BE2C (cell line): ENCODE results near the gene SLC2A1.

Source experiments
- DNase-seq: peaks from one replicate; pipeline ENCODE4 v3.0.0-alpha.2; 2020
- H3K27me3 ChIP-seq: fragments of 250-450 bp; sonication (Bioruptor Pico); 2 replicates; pipeline ENCODE4 v1.5.1; 2020; ENCODE audit warnings: mild to moderate bottlenecking
- H3K36me3 ChIP-seq: fragments of 250-450 bp; sonication (Bioruptor Pico); 2 replicates; pipeline ENCODE4 v1.5.1; 2020; ENCODE audit warnings: mild to moderate bottlenecking
- H3K4me1 ChIP-seq: fragments of 250-450 bp; sonication (Bioruptor Pico); 2 replicates; pipeline ENCODE4 v1.5.1; 2020
- H3K4me3 ChIP-seq: 2 replicates; pipeline ENCODE4 v1.5.1; 2011; ENCODE audit warnings: low read depth, low read length
- H3K9me3 ChIP-seq: fragments of 250-450 bp; sonication (Bioruptor Pico); 2 replicates; pipeline ENCODE4 v1.5.1; 2020
- TF ChIP-seq, protein P1 (sequence below): IDR thresholded peaks from 2 replicates; pipeline ENCODE4 v1.5.1; 2012; ENCODE audit warnings: mild to moderate bottlenecking, low read depth, low read length

Gene SLC2A1

GRCh38 chr1:42947965-42948732 lies 10.5 kb downstream of the SLC2A1 start:
- Histone ChIP-seq H3K27me3 (no peaks in the 10 kb centered on the region), H3K4me1 (peaks cover 24% of the 10 kb centered on the region), H3K4me3 (no peak overlapping the region), H3K36me3 (peaks cover 27% of the 10 kb centered on the region), H3K9me3 (no peaks in the 10 kb centered on the region)
- TF ChIP-seq, protein P1, sequence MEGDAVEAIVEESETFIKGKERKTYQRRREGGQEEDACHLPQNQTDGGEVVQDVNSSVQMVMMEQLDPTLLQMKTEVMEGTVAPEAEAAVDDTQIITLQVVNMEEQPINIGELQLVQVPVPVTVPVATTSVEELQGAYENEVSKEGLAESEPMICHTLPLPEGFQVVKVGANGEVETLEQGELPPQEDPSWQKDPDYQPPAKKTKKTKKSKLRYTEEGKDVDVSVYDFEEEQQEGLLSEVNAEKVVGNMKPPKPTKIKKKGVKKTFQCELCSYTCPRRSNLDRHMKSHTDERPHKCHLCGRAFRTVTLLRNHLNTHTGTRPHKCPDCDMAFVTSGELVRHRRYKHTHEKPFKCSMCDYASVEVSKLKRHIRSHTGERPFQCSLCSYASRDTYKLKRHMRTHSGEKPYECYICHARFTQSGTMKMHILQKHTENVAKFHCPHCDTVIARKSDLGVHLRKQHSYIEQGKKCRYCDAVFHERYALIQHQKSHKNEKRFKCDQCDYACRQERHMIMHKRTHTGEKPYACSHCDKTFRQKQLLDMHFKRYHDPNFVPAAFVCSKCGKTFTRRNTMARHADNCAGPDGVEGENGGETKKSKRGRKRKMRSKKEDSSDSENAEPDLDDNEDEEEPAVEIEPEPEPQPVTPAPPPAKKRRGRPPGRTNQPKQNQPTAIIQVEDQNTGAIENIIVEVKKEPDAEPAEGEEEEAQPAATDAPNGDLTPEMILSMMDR, result no peak
- no peak for DNase-seq

- no peak for DNase-seq
- Histone ChIP-seq H3K4me1 (peaks cover 24% of the 10 kb centered on the region), H3K36me3 (peaks cover 35% of the 10 kb centered on the region), H3K4me3 (no peak overlapping the region), H3K9me3 (no peaks in the 10 kb centered on the region), H3K27me3 (no peaks in the 10 kb centered on the region)
- TF ChIP-seq, protein P1, result no peak
Observed at GRCh38 chr1:42947117-42947516, 11.6 kb downstream of the SLC2A1 start.

- Histone ChIP-seq H3K9me3 (no peaks in the 10 kb centered on the region), H3K4me1 (peaks cover 24% of the 10 kb centered on the region), H3K4me3 (no peak overlapping the region), H3K27me3 (no peaks in the 10 kb centered on the region), H3K36me3 (peaks cover 42% of the 10 kb centered on the region)
- peak; percentile 22 for DNase-seq
- TF ChIP-seq, protein P1, result no peak
Observed at GRCh38 chr1:42946120-42946898, 12.4 kb downstream of the SLC2A1 start.

- no peaks in the 10 kb centered on the region for H3K27me3 ChIP-seq
- no peaks in the 10 kb centered on the region for H3K9me3 ChIP-seq
- peaks cover 24% of the 10 kb centered on the region for H3K4me1 ChIP-seq
- no peak overlapping the region for H3K4me3 ChIP-seq
- H3K36me3 ChIP-seq, result peaks cover 45% of the 10 kb centered on the region
- TF ChIP-seq, protein P1, result no peak
- no peak for DNase-seq
Observed at GRCh38 chr1:42945164-42945563, 13.5 kb downstream of the SLC2A1 start.

- TF ChIP-seq, protein P1, result no peak
- DNase-seq, result no peak
- Histone ChIP-seq H3K4me3 (no peak overlapping the region), H3K9me3 (no peaks in the 10 kb centered on the region), H3K36me3 (peaks cover 48% of the 10 kb centered on the region), H3K27me3 (no peaks in the 10 kb centered on the region), H3K4me1 (peaks cover 16% of the 10 kb centered on the region)
Observed at GRCh38 chr1:42944246-42944928, 14.3 kb downstream of the SLC2A1 start.
